Ovary (tissue), 3 donors: ENCODE measurements around the gene COL23A1.

Experiments used
- POLR2A ChIP-seq: fragments of 450-650 bp; IDR thresholded peaks from one replicate; pipeline ENCODE4 v1.6.1; 2017; ENCODE audit warnings: antibody characterized with exemption, mild to moderate bottlenecking, moderate library complexity
- TF ChIP-seq, protein P1 (sequence below), 3 donors: fragments of 450-650 bp in 2 of 3; fragments of 200-600 bp in 1 of 3; IDR thresholded peaks; one replicate each; pipeline versions ENCODE4 v1.5.1 to v1.8.0; 2016 to 2022; ENCODE audit warnings: antibody characterized with exemption in 3 of 3, mild to moderate bottlenecking in 1 of 3
- donor health status: DM: no; HTN: no; CAD: no.

- TF ChIP-seq, protein P1, sequence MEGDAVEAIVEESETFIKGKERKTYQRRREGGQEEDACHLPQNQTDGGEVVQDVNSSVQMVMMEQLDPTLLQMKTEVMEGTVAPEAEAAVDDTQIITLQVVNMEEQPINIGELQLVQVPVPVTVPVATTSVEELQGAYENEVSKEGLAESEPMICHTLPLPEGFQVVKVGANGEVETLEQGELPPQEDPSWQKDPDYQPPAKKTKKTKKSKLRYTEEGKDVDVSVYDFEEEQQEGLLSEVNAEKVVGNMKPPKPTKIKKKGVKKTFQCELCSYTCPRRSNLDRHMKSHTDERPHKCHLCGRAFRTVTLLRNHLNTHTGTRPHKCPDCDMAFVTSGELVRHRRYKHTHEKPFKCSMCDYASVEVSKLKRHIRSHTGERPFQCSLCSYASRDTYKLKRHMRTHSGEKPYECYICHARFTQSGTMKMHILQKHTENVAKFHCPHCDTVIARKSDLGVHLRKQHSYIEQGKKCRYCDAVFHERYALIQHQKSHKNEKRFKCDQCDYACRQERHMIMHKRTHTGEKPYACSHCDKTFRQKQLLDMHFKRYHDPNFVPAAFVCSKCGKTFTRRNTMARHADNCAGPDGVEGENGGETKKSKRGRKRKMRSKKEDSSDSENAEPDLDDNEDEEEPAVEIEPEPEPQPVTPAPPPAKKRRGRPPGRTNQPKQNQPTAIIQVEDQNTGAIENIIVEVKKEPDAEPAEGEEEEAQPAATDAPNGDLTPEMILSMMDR (IDR thresholded peaks at IDR 0.05) = no peak
- TF ChIP-seq POLR2A = no peak
Observed at GRCh38 chr5:178535299-178536175, 54.7 kb downstream of the COL23A1 start.
